HCT116 (cell line): ENCODE data around the gene HOOK1.

Source experiments
- CEBPB ChIP-seq: IDR thresholded peaks from 2 replicates; pipeline ENCODE4 v1.6.1; 2012; ENCODE audit warnings: low read depth
- EGR1 ChIP-seq: IDR thresholded peaks from 2 replicates; pipeline ENCODE4 v1.6.1; 2012; ENCODE audit warnings: low read depth
- EZH2 ChIP-seq: fragments of 200-600 bp; sonication (generic); IDR thresholded peaks from 2 replicates; pipeline ENCODE4 v1.6.1; 2017; ENCODE audit warnings: antibody characterized with exemption, mixed run types
- EZH2phosphoT487 ChIP-seq: fragments of 200-600 bp; IDR thresholded peaks from 2 replicates; pipeline ENCODE4 v1.6.1; 2018; ENCODE audit warnings: antibody characterized with exemption, borderline replicate concordance
- FOSL1 ChIP-seq: IDR thresholded peaks from 2 replicates; pipeline ENCODE4 v1.6.1; 2012; ENCODE audit warnings: low read depth
- POLR2A ChIP-seq: IDR thresholded peaks from 2 replicates; pipeline ENCODE4 v1.7.0; 2011; ENCODE audit warnings: borderline replicate concordance; ENCODE audit not compliant: insufficient read depth, insufficient read length; ENCODE audit errors: extremely low read depth
- POLR2AphosphoS5 ChIP-seq: IDR thresholded peaks from 2 replicates; pipeline ENCODE4 v1.6.1; 2011; ENCODE audit warnings: mild to moderate bottlenecking, low read depth, low read length, moderate library complexity
- SRF ChIP-seq: IDR thresholded peaks from 2 replicates; pipeline ENCODE4 v1.6.1; 2012; ENCODE audit warnings: low read depth
- TF ChIP-seq, protein P1 (sequence below), 3 experiments: fragments of 200-600 bp in 1 of 3; sonication (generic) in 1 of 3; IDR thresholded peaks in 2 of 3; conservative IDR thresholded peaks in 1 of 3; 2 replicates each; pipeline ENCODE4 v1.5.1; 2012 to 2017; ENCODE audit warnings: low read depth in 2 of 3, low read length in 2 of 3, antibody characterized with exemption in 1 of 3, borderline replicate concordance in 1 of 3, control low read depth in 1 of 3, mild to moderate bottlenecking in 1 of 3, mixed read lengths in 1 of 3, mixed run types in 1 of 3, moderate library complexity in 1 of 3; ENCODE audit not compliant: insufficient read depth in 1 of 3
- TF ChIP-seq, protein P2 (sequence below): IDR thresholded peaks from 2 replicates; pipeline ENCODE4 v1.6.1; 2012

DNA sequence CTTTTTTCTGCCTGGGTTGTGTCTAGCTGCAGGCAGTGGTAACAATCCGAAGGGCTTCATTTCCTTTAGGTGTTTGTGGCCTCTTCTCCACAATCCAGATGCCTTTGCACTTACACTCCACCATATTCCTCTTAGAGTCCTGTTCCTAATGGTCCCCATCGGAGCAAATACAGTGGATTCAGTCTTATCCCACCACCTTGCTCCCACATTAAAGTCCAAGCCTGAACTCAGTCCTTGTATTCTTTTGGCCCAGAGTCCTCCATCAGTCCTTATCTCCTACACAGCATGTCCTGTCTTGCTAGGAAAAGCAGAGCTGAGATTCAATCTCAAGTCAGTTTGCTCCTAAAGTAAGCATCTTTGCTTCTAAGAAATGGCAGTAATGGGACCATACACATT, 103.0 kb downstream of the HOOK1 start:
- TF ChIP-seq FOSL1 (no peak), SRF (no peak), POLR2AphosphoS5 (no peak), EGR1 (no peak), CEBPB (no peak), EZH2 (no peak), EZH2phosphoT487 (no peak), POLR2A (no peak)
- TF ChIP-seq, protein P1, sequence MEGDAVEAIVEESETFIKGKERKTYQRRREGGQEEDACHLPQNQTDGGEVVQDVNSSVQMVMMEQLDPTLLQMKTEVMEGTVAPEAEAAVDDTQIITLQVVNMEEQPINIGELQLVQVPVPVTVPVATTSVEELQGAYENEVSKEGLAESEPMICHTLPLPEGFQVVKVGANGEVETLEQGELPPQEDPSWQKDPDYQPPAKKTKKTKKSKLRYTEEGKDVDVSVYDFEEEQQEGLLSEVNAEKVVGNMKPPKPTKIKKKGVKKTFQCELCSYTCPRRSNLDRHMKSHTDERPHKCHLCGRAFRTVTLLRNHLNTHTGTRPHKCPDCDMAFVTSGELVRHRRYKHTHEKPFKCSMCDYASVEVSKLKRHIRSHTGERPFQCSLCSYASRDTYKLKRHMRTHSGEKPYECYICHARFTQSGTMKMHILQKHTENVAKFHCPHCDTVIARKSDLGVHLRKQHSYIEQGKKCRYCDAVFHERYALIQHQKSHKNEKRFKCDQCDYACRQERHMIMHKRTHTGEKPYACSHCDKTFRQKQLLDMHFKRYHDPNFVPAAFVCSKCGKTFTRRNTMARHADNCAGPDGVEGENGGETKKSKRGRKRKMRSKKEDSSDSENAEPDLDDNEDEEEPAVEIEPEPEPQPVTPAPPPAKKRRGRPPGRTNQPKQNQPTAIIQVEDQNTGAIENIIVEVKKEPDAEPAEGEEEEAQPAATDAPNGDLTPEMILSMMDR (IDR thresholded peaks at IDR 0.05 in 2 of 3, conservative IDR thresholded peaks at IDR 0.05 in 1 of 3; ENCODE audit: borderline replicate concordance in 1 of 3, insufficient read depth in 1 of 3, low read depth in 2 of 3, low read length in 2 of 3): no peak
- TF ChIP-seq, protein P2, sequence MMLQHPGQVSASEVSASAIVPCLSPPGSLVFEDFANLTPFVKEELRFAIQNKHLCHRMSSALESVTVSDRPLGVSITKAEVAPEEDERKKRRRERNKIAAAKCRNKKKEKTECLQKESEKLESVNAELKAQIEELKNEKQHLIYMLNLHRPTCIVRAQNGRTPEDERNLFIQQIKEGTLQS: no peak
